Measurements from ENCODE around the gene ARMC7. TPM values are rescaled to one million over a fixed set of nuclear protein-coding genes. Genes with fewer than 3 reads are reported as not detected.

ARMC7 gene
- total RNA-seq, 4 donors from 2014 or later, result 0.29 to 9.2 (median 2.0) TPM

DNA sequence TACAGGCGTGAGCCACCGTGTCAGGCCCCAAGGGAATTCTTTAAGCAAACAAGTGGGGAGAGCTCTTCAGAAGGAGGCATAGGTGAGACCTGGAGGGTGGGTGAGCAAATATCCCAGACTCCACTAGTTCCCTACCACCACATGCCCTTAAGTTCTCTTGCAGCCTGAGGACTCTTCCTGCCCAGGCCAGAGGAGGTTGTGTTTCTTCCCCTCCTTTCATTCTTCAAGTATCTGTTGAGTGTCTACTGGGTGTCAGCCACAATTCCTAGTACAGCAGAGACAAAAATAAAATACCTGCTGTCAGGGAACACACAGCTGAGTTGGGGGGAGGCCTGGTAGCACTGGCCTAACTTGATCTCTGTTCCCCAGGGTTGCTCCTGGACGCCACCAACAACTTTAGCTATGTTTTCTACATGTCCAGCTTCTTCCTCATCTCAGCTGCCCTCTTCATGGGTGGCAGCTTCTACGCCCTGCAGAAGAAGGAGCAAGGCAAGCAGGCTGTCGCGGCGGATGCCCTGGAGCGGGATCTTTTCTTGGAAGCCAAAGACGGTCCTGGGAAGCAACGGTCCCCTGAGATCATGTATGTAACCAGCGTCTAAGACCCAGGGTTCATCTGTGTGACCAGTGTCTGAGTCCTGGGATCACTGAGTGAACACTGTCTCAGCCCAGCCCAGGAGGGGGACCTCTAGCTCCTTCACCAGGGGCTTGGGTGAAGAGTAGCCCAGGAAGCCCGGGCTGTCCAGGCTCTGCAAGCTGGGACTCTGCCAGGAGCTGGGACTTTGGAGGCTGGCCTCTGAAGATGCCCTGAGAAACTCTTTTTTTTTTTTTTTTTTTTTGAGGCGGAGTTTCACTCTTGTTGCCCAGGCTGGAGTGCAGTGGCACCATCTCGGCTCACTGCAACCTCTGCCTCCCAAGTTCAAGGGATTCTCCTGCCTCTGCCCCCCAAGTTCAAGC lies 5.9 kb upstream of the ARMC7 start:
- Histone ChIP-seq H3K27ac (no peak overlapping the region), H3K4me3 (no peak overlapping the region), H3K27me3 (no peaks in the 10 kb centered on the region), H3K36me3 (no peaks in the 10 kb centered on the region), H3K9me3 (no peaks in the 10 kb centered on the region), H3K4me1 (no peaks in the 10 kb centered on the region)
- DNase-seq, result no peak
- intact Hi-C loops (cut with DNase I; ENCODE audit: low total_unique reads), result no loop called here
- TF ChIP-seq, protein P1, sequence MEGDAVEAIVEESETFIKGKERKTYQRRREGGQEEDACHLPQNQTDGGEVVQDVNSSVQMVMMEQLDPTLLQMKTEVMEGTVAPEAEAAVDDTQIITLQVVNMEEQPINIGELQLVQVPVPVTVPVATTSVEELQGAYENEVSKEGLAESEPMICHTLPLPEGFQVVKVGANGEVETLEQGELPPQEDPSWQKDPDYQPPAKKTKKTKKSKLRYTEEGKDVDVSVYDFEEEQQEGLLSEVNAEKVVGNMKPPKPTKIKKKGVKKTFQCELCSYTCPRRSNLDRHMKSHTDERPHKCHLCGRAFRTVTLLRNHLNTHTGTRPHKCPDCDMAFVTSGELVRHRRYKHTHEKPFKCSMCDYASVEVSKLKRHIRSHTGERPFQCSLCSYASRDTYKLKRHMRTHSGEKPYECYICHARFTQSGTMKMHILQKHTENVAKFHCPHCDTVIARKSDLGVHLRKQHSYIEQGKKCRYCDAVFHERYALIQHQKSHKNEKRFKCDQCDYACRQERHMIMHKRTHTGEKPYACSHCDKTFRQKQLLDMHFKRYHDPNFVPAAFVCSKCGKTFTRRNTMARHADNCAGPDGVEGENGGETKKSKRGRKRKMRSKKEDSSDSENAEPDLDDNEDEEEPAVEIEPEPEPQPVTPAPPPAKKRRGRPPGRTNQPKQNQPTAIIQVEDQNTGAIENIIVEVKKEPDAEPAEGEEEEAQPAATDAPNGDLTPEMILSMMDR (IDR thresholded peaks at IDR 0.05), result no peak
- TF ChIP-seq POLR2A (IDR thresholded peaks at IDR 0.05), result no peak

DNA sequence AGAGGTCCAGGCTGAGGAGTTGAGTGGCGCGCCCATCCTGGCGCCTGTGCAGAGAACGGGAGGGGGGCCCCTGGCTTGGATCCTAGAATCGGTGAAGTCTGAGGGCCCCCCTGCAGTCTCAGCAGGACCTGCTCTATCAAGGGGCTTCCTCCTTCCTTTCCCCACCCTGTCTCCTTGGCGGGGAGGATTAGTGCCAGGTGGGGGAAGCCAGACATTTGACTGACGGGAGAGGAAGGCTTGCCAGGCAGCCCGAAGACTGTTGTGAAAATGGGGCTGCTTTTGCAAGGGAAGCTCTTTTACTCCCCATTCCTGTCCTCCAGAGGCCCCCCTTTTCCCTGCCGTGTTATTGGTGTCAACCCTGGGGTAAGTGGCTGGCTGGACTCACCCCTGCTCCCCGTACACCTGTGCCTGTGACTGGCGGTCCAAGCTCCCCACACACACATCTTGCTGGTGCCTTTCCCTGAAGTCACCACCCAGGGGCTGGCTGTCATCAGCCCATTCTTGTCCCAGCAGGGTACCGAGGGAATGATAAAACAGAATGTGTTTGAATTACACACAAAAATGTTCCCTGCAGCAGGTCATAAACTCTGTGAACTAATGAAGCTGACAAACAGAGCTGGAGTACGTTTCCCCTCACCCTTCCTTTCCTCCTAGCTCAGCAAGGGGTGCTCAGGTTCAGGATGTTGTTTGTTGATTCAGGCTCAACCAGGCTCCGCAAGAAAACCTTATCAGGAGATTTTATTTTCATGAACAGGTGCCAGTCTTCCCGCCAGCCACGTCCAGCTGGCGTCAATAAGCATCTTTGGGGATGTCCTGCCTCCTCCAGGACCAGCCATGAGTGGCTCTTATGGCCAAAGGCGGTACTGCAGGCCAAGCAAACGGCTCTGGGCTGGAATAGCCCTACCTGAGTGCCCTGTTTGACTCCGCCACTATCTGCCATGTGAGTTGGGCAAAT lies 4.4 kb upstream of the ARMC7 start:
- Histone ChIP-seq H3K27me3 (no peaks in the 10 kb centered on the region), H3K36me3 (no peaks in the 10 kb centered on the region), H3K4me3 (no peak overlapping the region), H3K9me3 (no peaks in the 10 kb centered on the region), H3K4me1 (peaks cover 0 to 9% of the 10 kb centered on the region in 2 donors), H3K27ac (no peak overlapping the region)
- no peak for DNase-seq
- TF ChIP-seq, protein P1 (IDR thresholded peaks at IDR 0.05), result peak; percentile 20 to 60 (median 50)
- TF ChIP-seq POLR2A (IDR thresholded peaks at IDR 0.05), result no peak
- intact Hi-C loops (cut with DNase I; ENCODE audit: low total_unique reads), result no loop called here

DNA sequence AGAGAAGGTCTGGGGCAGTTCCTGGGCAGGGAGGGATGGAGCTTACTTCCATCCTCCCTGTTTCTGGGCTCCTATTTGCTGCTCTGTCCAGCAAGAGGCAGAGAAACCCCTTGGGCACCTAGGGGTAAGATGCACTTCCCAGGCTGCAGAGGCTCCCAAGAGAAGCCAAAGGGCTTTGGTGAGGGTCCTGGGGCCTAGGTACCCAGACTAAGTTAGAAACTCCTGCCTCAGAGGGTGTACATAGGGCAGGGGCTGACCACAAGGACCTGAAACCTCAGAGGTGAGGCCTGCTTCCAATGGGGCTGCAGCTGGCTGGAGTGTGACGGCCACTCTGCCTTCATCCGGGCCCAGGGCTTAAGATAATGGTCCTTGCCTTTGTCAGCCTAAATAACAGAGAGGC lies 1.6 kb upstream of the ARMC7 start:
- Histone ChIP-seq H3K36me3 (no peaks in the 10 kb centered on the region), H3K27ac (no peak overlapping the region), H3K27me3 (no peaks in the 10 kb centered on the region), H3K9me3 (no peaks in the 10 kb centered on the region), H3K4me1 (peaks cover 0 to 18% of the 10 kb centered on the region in 2 donors), H3K4me3 (no peak overlapping the region)
- TF ChIP-seq, protein P1 (IDR thresholded peaks at IDR 0.05), result no peak
- no peak for TF ChIP-seq POLR2A (IDR thresholded peaks at IDR 0.05)
- DNase-seq, result no peak
- intact Hi-C loops (cut with DNase I; ENCODE audit: low total_unique reads), result no loop called here

DNA sequence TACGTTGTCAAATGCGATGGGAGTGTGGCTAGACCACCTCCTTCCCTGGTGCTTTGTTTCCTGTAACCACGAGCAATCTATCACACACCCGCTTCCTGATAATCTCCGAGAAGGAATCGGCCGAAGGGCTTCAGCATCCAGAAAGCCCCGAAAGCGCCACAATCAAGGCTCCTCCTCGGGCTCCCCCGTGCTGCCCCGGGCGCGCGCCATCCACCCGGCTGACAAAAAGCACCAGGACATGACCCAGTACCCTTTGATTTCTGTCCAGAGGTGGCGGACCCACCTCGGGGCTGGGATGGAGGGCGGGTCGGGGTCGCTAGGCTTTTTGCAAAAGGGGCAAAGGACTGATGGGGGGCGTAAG lies 743 bp upstream of the ARMC7 start:
- peak overlapping the region; percentile 69 to 98 for H3K4me3 ChIP-seq
- H3K27me3 ChIP-seq, result no peaks in the 10 kb centered on the region
- TF ChIP-seq POLR2A (IDR thresholded peaks at IDR 0.05), result no peak
- TF ChIP-seq, protein P1 (IDR thresholded peaks at IDR 0.05), result no peak
- intact Hi-C loops (cut with DNase I; ENCODE audit: low total_unique reads), result no loop called here
- H3K9me3 ChIP-seq, result no peaks in the 10 kb centered on the region
- H3K27ac ChIP-seq, result no peak overlapping the region
- DNase-seq, result no peak
- peaks cover 0 to 18% of the 10 kb centered on the region in 2 donors for H3K4me1 ChIP-seq
- no peaks in the 10 kb centered on the region for H3K36me3 ChIP-seq

All from uterus (tissue), 4 donors.